ENCODE data around the gene GLIPR1.
"Not testable (repeated sequence)": the region's sequence is repeated elsewhere in the genome, so short reads cannot be mapped to it uniquely, and the experiment has no call there.

Gene GLIPR1

DNA sequence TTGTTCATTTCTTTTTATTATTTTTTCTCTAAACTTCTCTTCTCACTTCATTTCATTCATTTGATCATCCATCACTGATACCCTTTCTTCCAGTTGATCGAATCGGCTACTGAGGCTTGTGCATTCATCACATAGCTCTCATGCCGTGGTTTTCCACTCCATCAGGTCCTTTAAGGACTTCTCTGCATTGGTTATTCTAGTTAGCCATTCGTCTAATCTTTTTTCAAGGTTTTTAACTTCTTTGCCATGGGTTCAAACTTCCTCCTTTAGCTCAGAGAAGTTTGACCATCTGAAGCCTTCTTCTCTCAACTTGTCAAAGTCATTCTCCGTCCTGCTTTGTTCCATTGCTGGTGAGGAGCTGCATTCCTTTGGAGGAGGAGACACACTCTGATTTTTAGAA, 41.6 kb downstream of the GLIPR1 start:
- not testable (repeated sequence) for DNase-seq (ENCODE audit: low spot score)

- DNase-seq (ENCODE audit: low spot score): no peak
These were observed 44.7 kb downstream of the GLIPR1 start for GRCh38 chr12:75525263-75525662.

GRCh38 chr12:75526655-75527511, 46.3 kb downstream of the GLIPR1 start:
- DNase-seq (ENCODE audit: low spot score): peak; percentile 49

- no peak for DNase-seq (ENCODE audit: low spot score)
These were observed 47.7 kb downstream of the GLIPR1 start for GRCh38 chr12:75528272-75528671.

- no peak for DNase-seq (ENCODE audit: low spot score)
These were observed 48.1 kb downstream of the GLIPR1 start for GRCh38 chr12:75528692-75529091.

GRCh38 chr12:75529316-75529715, 48.8 kb downstream of the GLIPR1 start:
- DNase-seq (ENCODE audit: low spot score): no peak

GRCh38 chr12:75529826-75530225, 49.3 kb downstream of the GLIPR1 start:
- no peak for DNase-seq (ENCODE audit: low spot score)

- DNase-seq (ENCODE audit: low spot score): no peak
These were observed 52.7 kb downstream of the GLIPR1 start for GRCh38 chr12:75533239-75533638.

DNA sequence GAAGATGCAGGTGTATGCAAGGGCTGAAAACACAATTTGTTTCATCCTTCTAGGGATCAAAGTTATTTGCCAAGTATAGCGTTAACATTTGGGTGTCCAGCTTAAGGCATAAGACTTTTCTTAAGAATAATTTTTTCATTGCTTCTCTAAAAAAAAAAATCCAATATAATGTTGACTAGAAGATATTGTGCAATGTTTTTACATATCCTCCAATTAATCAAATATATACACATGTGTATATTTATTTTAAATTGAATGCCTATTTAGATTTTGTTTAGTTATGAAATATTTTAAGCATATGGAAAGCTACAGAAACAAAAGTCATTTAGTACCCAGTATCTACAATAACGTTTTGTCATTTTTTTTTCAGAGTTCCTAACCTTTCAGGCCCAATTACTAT, 59.3 kb downstream of the GLIPR1 start:
- DNase-seq (ENCODE audit: low spot score): no peak

DNA sequence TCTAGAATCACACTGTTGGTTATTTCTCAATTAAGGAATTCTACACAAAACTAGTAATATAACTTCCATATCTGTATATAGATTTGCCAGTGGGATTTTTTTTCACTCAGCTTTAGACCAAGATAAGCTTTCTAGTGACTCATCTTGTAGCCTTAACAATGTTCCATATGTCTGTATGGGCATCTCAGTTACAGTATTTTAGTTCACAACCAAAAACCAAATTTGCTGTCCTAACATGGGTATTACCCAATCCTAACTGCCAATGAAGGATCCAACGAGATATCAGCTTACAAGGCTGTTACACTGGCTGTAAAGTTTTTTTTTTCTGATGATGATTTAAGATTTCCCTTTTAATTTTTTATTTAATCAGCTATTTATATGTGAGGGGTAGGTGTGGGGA, 62.4 kb downstream of the GLIPR1 start:
- no peak for DNase-seq (ENCODE audit: low spot score)

DNA sequence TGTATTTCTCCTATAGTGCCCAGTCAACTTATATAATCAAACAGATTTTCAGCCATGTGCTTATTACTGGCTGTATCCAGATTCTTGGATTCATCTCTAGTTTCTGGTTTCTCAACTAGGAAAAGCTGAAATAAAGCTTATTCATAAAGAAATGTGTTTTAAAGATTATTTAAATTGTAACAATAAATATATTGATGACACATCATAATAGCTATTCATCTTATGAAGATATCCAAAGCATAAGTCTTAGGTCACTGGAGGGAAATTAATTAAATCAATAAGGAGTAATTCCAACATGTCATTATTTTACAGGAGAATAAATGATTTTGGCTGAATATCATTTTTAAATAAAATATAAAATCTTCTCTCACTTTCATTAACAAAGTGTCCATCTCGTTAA, 63.0 kb downstream of the GLIPR1 start:
- DNase-seq (ENCODE audit: low spot score): no peak

DNA sequence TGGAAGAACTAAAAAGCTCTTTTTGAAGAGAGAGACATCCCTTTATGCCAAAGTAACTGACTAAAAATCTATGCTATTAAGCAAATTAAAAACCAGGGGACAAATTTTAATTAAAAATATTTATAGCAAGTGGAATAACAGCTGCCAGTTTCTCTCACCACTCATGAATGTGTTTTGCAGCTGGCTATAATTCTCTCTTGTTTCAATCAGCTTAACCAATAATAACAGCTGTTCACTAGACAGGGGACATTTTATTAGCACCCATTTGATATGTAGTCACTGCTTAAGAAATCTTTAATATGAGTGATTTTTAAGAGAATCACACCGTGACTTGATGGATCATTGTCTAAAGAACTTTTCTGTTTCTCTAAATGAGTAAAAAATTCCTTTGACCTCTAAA, 65.1 kb downstream of the GLIPR1 start:
- no peak for DNase-seq (ENCODE audit: low spot score)

GRCh38 chr12:75548879-75549278, 68.3 kb downstream of the GLIPR1 start:
- DNase-seq (ENCODE audit: low spot score): no peak

- DNase-seq (ENCODE audit: low spot score): no peak
These were observed 69.4 kb downstream of the GLIPR1 start for GRCh38 chr12:75549989-75550388.

DNA sequence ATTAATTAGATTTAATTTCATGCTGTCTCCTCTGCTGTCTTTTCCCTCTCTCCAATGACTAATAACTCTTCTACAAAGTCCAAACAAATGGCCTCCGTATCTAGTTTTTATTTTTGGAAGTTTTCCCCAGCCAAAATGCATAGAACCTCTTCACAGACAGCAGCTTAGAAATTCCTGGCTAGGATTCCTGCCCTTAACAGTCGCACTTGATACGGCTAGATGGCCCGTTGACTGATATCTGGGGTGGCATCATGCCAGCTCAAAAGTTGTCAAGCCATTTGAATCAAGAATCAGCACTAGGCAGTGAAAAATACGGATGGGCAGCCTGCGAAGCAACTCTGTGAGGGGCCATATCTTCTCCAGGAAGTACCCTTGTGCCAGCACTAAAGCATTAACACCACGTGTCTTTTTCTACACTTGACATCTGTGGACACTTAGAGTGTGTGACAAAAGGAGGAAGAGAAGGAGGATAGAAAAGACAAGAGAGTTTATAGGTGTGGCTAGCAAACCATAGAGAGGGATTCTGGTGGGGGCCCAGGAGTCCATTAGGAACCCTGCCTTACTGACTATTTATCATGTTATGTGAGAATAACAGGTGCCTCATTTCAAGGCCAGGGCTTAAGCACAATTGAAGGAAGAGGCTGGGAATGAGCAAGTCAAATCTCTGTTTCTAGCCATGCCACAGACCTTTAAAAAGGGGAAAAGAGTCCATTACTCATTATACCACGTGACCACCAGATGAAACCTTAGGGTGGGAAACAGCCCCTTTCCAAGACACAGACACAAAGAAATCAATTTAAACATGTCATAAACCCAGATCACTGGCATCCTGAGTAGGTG, 70.1 kb downstream of the GLIPR1 start:
- DNase-seq (ENCODE audit: low spot score): no peak

DNA sequence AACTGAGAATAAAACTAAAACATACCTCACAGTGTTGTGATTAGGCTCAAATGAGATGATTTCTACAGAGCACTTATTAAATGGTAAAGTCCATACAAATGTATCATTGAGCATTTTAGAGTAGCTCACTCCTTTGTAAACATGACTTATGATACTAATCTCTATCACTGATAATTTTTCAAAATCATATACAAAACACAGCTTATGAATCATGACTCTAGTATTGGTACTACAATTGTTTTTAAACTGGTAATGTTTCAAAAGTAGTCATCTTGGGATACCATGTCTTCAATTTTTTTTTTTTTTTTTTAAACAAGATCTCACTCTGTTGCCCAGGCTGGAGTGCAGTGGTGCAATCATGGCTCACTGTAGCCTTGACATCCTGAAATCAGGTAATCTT, 70.9 kb downstream of the GLIPR1 start:
- DNase-seq (ENCODE audit: low spot score): no peak

GRCh38 chr12:75553398-75553797, 72.8 kb downstream of the GLIPR1 start:
- no peak for DNase-seq (ENCODE audit: low spot score)
